ENCODE measurements around the gene CXCL14. TPM values are rescaled to one million over a fixed set of nuclear protein-coding genes. Genes with fewer than 3 reads are reported as not detected.

Gene CXCL14
- total RNA-seq, 1 donor from 2014 or later, result 42.4 TPM

DNA sequence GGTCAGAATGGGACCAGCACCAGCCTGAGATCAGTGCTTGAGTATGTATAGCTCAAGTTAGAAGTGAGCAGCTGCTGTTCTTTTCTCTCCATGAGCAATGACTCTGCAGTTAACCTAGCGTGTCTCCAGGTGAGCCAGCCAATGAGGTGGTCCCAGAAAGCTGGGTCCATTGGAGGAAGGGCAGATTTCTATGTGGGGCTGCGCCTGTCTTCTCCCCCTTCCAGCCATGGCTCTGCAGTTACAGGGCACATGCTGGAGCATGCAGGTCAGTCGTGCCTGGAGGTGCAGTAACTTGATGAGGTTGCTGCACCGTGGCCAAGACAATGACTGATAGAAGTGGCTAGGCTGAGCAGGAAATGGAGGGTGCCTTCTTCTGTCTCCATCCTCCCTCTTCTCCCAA is 29.6 kb upstream of the CXCL14 start:
- Histone ChIP-seq H3K27ac (no peak overlapping the region), H3K4me3 (no peak overlapping the region)
- TF ChIP-seq, protein P1, sequence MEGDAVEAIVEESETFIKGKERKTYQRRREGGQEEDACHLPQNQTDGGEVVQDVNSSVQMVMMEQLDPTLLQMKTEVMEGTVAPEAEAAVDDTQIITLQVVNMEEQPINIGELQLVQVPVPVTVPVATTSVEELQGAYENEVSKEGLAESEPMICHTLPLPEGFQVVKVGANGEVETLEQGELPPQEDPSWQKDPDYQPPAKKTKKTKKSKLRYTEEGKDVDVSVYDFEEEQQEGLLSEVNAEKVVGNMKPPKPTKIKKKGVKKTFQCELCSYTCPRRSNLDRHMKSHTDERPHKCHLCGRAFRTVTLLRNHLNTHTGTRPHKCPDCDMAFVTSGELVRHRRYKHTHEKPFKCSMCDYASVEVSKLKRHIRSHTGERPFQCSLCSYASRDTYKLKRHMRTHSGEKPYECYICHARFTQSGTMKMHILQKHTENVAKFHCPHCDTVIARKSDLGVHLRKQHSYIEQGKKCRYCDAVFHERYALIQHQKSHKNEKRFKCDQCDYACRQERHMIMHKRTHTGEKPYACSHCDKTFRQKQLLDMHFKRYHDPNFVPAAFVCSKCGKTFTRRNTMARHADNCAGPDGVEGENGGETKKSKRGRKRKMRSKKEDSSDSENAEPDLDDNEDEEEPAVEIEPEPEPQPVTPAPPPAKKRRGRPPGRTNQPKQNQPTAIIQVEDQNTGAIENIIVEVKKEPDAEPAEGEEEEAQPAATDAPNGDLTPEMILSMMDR (IDR thresholded peaks at IDR 0.05), result no peak

GRCh38 chr5:135606431-135606830 is 27.6 kb upstream of the CXCL14 start:
- Histone ChIP-seq H3K4me3 (no peak overlapping the region), H3K27me3 (ENCODE audit: low read depth) (no peaks in the 10 kb centered on the region), H3K9me3 (no peaks in the 10 kb centered on the region), H3K36me3 (no peaks in the 10 kb centered on the region), H3K27ac (no peak overlapping the region), H3K4me1 (no peaks in the 10 kb centered on the region)
- ATAC-seq (no peak), DNase-seq (no peak)
- TF ChIP-seq, protein P1 (IDR thresholded peaks at IDR 0.05), result no peak
- intact Hi-C loops (cut with DNase I), result no loop called here

More for the DNA sequence above, 29.6 kb upstream of the CXCL14 start:
- Histone ChIP-seq H3K36me3 (no peaks in the 10 kb centered on the region), H3K4me1 (no peaks in the 10 kb centered on the region), H3K9me3 (no peaks in the 10 kb centered on the region), H3K27me3 (ENCODE audit: low read depth) (no peaks in the 10 kb centered on the region)
- intact Hi-C loops (cut with DNase I), result no loop called here
- ATAC-seq (no peak), DNase-seq (no peak)

DNA sequence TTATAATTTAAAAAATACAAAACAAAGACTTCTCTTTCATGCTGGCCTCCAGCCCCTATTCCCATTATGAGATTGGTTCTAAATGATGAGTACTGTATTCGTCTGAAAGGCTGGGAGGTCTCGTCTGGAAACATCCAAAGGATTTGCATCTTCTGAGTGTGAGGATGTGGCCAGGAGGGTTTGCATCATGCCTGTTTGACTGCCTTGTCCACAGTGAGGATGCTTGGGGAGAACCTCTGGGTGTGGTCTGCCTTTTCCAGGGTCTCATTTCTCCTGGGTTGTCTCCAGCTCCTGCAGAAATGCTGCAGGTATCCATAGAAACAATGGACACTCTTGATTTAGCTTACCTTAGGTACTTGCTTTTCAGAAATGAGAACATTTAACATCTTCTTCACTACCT is 26.4 kb upstream of the CXCL14 start:
- Histone ChIP-seq H3K4me3 (no peak overlapping the region), H3K27me3 (ENCODE audit: low read depth) (no peaks in the 10 kb centered on the region), H3K9me3 (no peaks in the 10 kb centered on the region), H3K4me1 (no peaks in the 10 kb centered on the region), H3K27ac (no peak overlapping the region), H3K36me3 (no peaks in the 10 kb centered on the region)
- intact Hi-C loops (cut with DNase I), result no loop called here
- TF ChIP-seq, protein P1 (IDR thresholded peaks at IDR 0.05), result no peak
- ATAC-seq (no peak), DNase-seq (no peak)

DNA sequence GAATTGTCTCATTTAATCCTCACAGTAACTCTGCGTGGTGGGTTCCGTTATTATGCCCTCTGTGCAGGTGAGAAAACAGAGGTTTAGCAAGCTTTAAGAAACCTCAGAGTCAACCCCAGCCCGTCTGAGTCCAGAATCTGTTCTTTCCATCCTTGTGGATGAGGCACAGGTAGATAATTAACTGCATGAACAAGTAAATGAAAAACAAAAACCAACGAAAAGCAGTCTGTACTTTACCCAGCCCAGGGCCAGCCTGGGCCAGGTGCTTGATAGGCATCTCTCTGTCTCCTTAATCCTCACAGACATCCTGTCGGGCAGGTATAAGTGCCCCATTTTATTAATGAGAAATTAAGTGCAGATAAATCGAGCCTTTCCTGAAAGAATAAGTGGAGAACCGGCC is 25.3 kb upstream of the CXCL14 start:
- no peaks in the 10 kb centered on the region for H3K27me3 ChIP-seq (ENCODE audit: low read depth)
- no peak for ATAC-seq
- H3K9me3 ChIP-seq, result no peaks in the 10 kb centered on the region
- no peaks in the 10 kb centered on the region for H3K4me1 ChIP-seq
- DNase-seq, result no peak
- no peak overlapping the region for H3K4me3 ChIP-seq
- no peaks in the 10 kb centered on the region for H3K36me3 ChIP-seq
- intact Hi-C loops (cut with DNase I), result no loop called here
- TF ChIP-seq, protein P1 (IDR thresholded peaks at IDR 0.05), result no peak
- no peak overlapping the region for H3K27ac ChIP-seq

GRCh38 chr5:135602882-135603721 is 24.3 kb upstream of the CXCL14 start:
- Histone ChIP-seq H3K9me3 (no peaks in the 10 kb centered on the region), H3K4me3 (no peak overlapping the region), H3K4me1 (no peaks in the 10 kb centered on the region), H3K27me3 (ENCODE audit: low read depth) (no peaks in the 10 kb centered on the region), H3K36me3 (no peaks in the 10 kb centered on the region), H3K27ac (no peak overlapping the region)
- ATAC-seq (no peak), DNase-seq (no peak)
- intact Hi-C loops (cut with DNase I), result no loop called here
- TF ChIP-seq, protein P1 (IDR thresholded peaks at IDR 0.05), result no peak
